NOMO-1 treated with DMSO at 0.1 percent for 48 hours (cell line): ENCODE data around the gene ADAMTS1.

Experiments used
- DNase-seq: peaks from one replicate; lab custom pipeline; 2025; ENCODE audit not compliant: unreplicated experiment; lab: John Stamatoyannopoulos, UW

The ADAMTS1 gene

GRCh38 chr21:26845759-26846035 is 488 bp upstream of the ADAMTS1 start:
- DNase-seq = no peak

- peak; percentile 21 for DNase-seq
These were observed 747 bp downstream of the ADAMTS1 start for GRCh38 chr21:26844258-26845065.

GRCh38 chr21:26843933-26844257 is 1.3 kb downstream of the ADAMTS1 start:
- peak; percentile 24 for DNase-seq

DNA sequence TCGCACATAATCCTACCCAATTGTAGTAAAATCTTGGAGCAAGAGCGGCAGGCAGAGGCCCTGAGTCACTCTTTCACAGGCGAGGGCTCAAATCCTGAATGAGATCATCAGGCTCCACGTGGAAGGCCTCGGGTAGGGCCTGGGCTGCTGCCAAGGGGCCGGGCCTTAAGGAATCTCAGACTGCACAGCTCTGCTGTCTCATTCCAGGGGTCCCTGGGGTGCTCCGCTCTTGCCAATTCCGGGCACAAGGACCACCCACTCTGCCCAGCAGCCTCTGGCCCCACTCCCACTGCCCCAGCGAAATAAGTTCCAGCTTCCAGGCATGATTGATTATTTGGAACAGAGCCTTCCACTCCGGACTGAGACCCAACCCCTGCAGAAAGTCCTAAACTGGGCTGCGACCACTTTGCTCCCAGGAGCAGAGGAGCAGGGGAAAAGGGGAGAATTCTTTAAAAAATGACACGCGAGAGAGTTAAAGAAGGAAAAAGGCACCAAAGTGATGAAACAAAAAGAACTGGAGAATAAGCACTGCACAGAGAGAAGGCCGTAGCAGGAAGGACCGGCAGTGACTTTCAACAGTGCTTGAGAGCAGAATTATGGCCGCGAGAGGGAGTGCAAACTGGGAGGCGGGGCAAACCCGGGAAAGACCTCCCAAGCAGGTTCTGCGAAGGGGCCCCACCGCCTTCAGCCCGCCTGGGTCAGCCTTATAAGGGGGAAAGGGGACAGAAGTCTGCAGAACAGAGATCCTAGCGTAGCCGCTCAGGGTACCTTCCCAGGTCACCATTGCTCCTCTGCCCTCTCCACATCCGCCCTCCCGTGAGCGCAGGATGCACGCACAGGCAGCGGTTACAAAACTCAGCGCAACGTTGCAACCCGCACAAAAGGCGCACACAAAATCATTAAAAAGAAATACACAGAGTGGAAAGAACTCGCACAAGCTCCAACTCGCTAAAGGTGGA is 2.0 kb downstream of the ADAMTS1 start:
- DNase-seq = peak; percentile 74

DNA sequence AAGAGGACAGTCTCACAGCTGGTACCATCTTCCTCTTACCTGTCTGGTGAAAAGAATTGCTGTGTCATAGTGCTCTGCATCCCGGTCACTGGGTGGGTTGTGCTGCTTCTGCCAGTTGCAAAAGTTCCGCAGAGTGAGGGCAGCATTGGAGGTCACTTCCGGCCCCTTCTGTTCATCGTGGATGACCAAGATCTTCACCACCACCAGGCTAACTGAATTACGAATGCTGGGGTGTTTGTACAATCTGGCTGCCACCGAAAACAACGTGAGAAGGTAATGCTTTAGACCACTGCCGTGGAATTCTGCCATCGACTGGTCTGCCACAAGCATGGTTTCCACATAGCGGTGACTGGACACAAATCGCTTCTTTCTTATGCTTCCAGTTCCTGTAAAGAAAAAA is 2.9 kb downstream of the ADAMTS1 start:
- DNase-seq = peak; percentile 8

- DNase-seq = no peak
These were observed 4.3 kb downstream of the ADAMTS1 start for GRCh38 chr21:26840912-26841311.

DNA sequence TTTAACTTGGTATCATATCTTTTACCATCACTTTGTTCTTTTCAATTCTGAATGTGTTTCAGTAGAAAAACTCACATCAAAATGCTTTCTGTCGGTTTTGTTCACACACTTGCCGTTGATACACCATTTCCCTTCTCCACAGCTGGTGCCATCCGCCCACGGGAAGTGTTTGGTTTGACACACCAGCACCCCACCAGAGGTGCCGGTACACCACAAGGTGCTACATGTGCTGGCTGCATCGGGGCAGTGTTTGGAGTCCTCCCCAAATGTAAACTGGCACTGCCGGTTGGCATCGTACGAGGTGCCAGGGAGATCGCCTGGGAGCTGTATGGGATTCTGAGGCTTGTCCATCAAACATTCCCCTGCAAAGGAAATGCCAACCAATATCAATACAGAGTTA is 5.0 kb downstream of the ADAMTS1 start:
- DNase-seq = no peak

DNA sequence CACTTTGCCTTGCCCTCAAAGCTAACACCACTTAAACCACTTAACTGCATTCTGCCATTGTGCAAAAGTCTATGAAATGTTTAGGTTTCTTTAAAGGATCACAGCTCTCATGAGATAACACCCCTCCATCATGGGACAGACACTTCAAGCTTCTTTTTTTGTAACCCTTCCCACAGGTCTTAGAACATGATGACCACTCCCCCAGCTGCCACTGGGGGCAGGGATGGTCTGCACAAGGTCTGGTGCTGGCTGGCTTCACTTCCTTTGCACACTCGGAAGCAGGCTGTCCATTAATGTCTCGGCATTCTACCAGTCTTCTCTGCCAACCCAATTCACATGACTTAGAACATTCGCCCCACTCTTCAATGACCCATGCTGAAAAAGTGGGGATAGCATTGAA is 7.7 kb downstream of the ADAMTS1 start:
- no peak for DNase-seq

DNA sequence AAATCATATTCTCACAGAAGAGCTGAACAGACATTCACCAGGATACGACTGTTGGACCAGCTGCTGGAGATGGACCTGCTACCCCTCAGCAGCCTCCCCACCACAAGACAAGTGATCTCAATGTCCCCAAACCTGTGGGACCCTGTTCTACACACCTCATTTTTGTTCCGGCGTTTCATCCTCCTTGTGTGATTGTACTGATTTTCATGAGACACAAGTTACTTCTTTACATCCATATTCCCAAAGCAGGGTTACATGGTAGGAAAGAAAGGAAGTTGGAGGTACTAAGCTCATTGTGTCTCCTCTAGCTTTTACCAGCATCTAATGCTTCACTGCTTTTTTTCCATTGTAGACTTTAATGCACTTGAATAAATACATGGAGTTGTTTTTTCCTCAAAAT is 8.7 kb downstream of the ADAMTS1 start:
- no peak for DNase-seq

- no peak for DNase-seq
These were observed 9.4 kb downstream of the ADAMTS1 start for GRCh38 chr21:26835714-26836265.

GRCh38 chr21:26835027-26835713 is 10.0 kb downstream of the ADAMTS1 start:
- DNase-seq = no peak

GRCh38 chr21:26834181-26834905 is 10.9 kb downstream of the ADAMTS1 start:
- no peak for DNase-seq

DNA sequence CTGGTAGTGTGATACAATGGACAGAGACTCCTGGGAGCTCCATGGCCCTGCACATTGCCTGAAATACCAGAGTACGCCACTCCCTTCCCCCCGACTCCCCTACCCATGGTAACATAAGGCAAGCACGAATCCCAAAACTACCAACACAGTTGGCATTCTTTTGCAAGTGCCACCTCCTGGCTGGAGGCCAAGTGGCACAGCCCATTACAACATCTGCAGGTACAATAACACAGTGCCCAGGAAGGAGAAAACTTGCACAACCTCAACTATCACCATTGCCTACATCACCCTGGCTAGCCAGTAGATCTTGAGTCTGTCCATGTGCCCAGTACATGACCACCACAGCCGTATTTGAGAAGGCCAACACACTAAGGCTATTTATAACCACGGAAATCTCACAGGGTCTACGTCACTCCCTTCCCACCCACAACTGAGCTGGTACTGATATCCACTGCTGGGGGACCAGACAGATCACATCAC is 11.7 kb downstream of the ADAMTS1 start:
- DNase-seq = no peak

GRCh38 chr21:26833011-26833410 is 12.2 kb downstream of the ADAMTS1 start:
- no peak for DNase-seq

DNA sequence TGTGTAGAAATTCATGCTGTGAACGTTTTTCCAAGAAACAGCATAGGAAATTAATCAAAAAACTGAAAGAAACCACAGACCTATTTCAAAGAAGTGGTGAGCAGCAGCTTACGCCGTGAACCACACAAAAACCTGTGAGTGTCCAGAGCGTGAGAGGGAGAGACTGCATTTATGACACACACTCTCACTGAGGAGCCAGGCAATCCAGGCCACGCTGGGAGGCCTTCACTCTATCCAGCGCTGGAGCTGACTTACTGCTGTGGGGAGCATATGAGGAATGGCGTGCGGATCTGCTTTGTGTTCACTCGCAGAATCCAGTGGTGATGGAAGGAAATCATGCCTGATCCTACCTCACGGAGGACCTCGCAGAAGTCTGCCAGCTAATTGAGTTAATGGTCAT is 12.7 kb downstream of the ADAMTS1 start:
- DNase-seq = no peak

DNA sequence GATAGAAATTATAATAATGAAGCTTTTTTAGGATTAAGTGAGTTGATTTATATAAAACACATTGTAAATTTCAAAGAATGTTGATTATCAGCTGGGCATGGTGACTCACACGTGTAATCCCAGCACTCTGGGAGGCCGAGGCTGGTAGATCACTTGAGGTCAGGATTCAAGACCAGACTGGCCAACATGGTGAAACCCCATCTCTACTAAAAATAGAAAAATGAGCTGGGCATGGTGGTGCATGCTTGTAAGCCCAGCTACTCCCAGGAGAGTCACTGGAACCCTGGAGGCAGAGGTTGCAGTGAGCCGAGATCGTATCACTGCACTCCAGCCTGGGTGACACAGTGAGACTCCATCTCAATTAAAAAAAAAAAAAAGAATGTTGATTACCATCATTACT is 18.4 kb downstream of the ADAMTS1 start:
- DNase-seq = no peak

GRCh38 chr21:26820509-26820908 is 24.7 kb downstream of the ADAMTS1 start:
- DNase-seq = no peak

GRCh38 chr21:26819740-26820324 is 25.4 kb downstream of the ADAMTS1 start:
- no peak for DNase-seq

DNA sequence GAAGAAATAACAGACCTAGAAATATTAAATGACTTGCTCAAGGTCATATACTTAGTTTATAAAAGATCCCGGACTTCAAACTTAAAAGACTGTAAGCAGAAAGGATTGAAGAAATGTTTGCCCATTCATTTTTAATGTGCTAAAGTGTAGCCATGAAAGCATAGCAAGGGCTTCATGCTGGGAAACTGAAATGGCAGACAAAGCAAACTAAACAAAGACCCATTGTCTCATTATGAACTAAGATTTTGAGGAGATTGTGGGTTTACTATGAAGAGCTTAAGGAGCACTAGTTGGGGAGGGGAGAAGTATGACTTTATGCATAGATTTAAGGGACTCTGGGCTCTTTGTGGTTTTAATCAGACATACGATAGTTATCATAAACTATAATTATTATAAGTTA is 26.3 kb downstream of the ADAMTS1 start:
- DNase-seq = no peak

DNA sequence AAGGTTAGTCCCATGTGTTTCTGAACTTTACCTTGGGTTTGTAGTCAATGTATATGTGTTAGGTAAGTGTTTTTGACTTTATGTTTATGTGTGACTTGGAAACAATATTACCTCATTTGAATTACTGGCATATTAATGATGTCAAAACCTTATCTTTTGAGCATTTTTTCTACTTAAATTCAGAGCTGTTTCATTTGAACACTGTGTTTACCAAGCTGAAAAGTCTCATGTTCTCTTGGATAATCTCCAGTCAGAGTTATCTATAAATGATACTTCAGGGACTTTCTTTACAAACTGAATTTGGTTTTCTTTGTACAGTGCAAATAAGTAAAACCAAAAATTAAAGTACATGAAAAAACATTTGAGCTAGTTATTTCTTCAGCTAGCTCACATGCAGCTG is 30.0 kb downstream of the ADAMTS1 start:
- no peak for DNase-seq
